IMR-90 (cell line): ENCODE data around the gene PMM1. TPM values are rescaled to one million over a fixed set of nuclear protein-coding genes. Genes with fewer than 3 reads are reported as not detected.

Experiments used
- ATAC-seq: fragments of 200-7000 bp; cut with Tn5 transposase; 2 replicates; pipeline ENCODE4 v1.9.1; 2020; ENCODE audit warnings: low read depth, mild to moderate bottlenecking, moderate library complexity
- BruUV-seq: library from RNA; stranded (reverse); fragments of 400-500 nt; replicated peaks from 2 replicates; lab custom pipeline; 2021; lab: Mats Ljungman, UMichigan
- CTCF ChIA-PET: fragments of 300-600 bp; formaldehyde crosslinking; extraction: SDS; loops from one replicate; lab custom pipeline; 2021; ENCODE audit warnings: antibody characterized with exemption; lab: Yijun Ruan, JAX
- POLR2A ChIA-PET: fragments of 300-600 bp; sonication (Branson Sonifier 250); formaldehyde crosslinking; loops from one replicate; lab custom pipeline; 2022; ENCODE audit warnings: antibody characterized with exemption; ENCODE audit not compliant: unreplicated experiment; lab: Charles Lee
- DNase-seq: peaks from one replicate; pipeline ENCODE4 v3.0.0; 2013
- H2AFZ ChIP-seq: replicated peaks from 2 replicates; pipeline ENCODE3; 2013; ENCODE audit warnings: low read length, mild to moderate bottlenecking; ENCODE audit not compliant: poor library complexity
- H2AK5ac ChIP-seq: 2 replicates; pipeline ENCODE4 v1.6.1; 2013; ENCODE audit warnings: low read depth, low read length, inconsistent platforms
- H2AK9ac ChIP-seq: replicated peaks from 2 replicates; pipeline ENCODE3; 2013; ENCODE audit warnings: mild to moderate bottlenecking, low read depth, low read length, moderate library complexity; ENCODE audit not compliant: poor library complexity
- H2BK120ac ChIP-seq: 2 replicates; pipeline ENCODE4 v1.6.1; 2013; ENCODE audit warnings: low read depth, low read length, inconsistent platforms
- H2BK15ac ChIP-seq: 3 replicates; pipeline ENCODE4 v1.6.1; 2013; ENCODE audit warnings: low read depth, low read length, inconsistent platforms
- H2BK20ac ChIP-seq: 2 replicates; pipeline ENCODE4 v1.6.1; 2013; ENCODE audit warnings: low read depth, mild to moderate bottlenecking, inconsistent platforms, low read length, moderate library complexity
- H2BK5ac ChIP-seq: 2 replicates; pipeline ENCODE4 v1.6.1; 2013; ENCODE audit warnings: mild to moderate bottlenecking, low read depth, low read length, inconsistent platforms; ENCODE audit not compliant: poor library complexity, severe bottlenecking
- H3K14ac ChIP-seq: replicated peaks from 2 replicates; pipeline ENCODE4 v1.6.1; 2013; ENCODE audit warnings: low read depth, low read length, inconsistent platforms
- H3K18ac ChIP-seq: 2 replicates; pipeline ENCODE4 v1.6.1; 2013; ENCODE audit warnings: low read depth, low read length, control low read depth
- H3K23ac ChIP-seq: 2 replicates; pipeline ENCODE4 v1.6.1; 2013; ENCODE audit warnings: low read depth, low read length, inconsistent platforms
- H3K27ac ChIP-seq: 2 replicates; pipeline ENCODE4 v1.5.1; 2013; ENCODE audit warnings: mild to moderate bottlenecking, control low read depth, low read length; ENCODE audit not compliant: insufficient read depth
- H3K27me3 ChIP-seq: 2 replicates; pipeline ENCODE4 v1.6.1; 2013; ENCODE audit warnings: low read length; ENCODE audit not compliant: control insufficient read depth, insufficient read depth
- H3K36me3 ChIP-seq: 2 replicates; pipeline ENCODE4 v1.6.1; 2013; ENCODE audit warnings: low read length, mixed read lengths; ENCODE audit not compliant: control insufficient read depth, insufficient read depth
- H3K4ac ChIP-seq: 2 replicates; pipeline ENCODE4 v1.6.1; 2013; ENCODE audit warnings: low read depth, low read length, inconsistent platforms
- H3K4me1 ChIP-seq: 2 replicates; pipeline ENCODE4 v1.6.1; 2013; ENCODE audit warnings: low read length, mixed read lengths; ENCODE audit not compliant: control insufficient read depth, insufficient read depth
- H3K4me2 ChIP-seq: 2 replicates; pipeline ENCODE4 v1.6.1; 2013; ENCODE audit warnings: low read depth, mild to moderate bottlenecking, control low read depth, low read length, moderate library complexity
- H3K4me3 ChIP-seq: 2 replicates; pipeline ENCODE4 v1.5.1; 2013; ENCODE audit warnings: low read depth, mild to moderate bottlenecking, control low read depth, low read length, moderate library complexity; ENCODE audit not compliant: insufficient read depth
- H3K56ac ChIP-seq: 2 replicates; pipeline ENCODE4 v1.6.1; 2013; ENCODE audit warnings: low read length, inconsistent platforms; ENCODE audit not compliant: insufficient read depth; ENCODE audit errors: extremely low read depth
- H3K79me1 ChIP-seq, 2 experiments: 2 replicates each; pipeline ENCODE4 v1.6.1; 2013; ENCODE audit warnings: low read length in 2 of 2, inconsistent platforms in 1 of 2, low read depth in 1 of 2
- H3K9ac ChIP-seq: 2 replicates; pipeline ENCODE4 v1.6.1; 2013; ENCODE audit warnings: low read depth, low read length, control low read depth
- H3K9me1 ChIP-seq: 2 replicates; pipeline ENCODE4 v1.6.1; 2013; ENCODE audit warnings: low read length, inconsistent platforms; ENCODE audit not compliant: insufficient read depth
- H3K9me3 ChIP-seq: 2 replicates; pipeline ENCODE4 v1.6.1; 2013; ENCODE audit warnings: low read length; ENCODE audit not compliant: control insufficient read depth, insufficient read depth
- H4K20me1 ChIP-seq: 2 replicates; pipeline ENCODE4 v1.6.1; 2013; ENCODE audit warnings: low read length, inconsistent platforms; ENCODE audit not compliant: insufficient read depth
- H4K5ac ChIP-seq: 2 replicates; pipeline ENCODE4 v1.6.1; 2013; ENCODE audit warnings: mild to moderate bottlenecking, low read depth, low read length, control low read depth
- H4K8ac ChIP-seq, 2 experiments: 2 replicates each; pipeline ENCODE4 v1.6.1; 2013; ENCODE audit warnings: low read depth in 2 of 2, low read length in 2 of 2, control low read depth in 1 of 2, inconsistent platforms in 1 of 2
- H4K91ac ChIP-seq: 2 replicates; pipeline ENCODE4 v1.6.1; 2013; ENCODE audit warnings: low read depth, low read length, inconsistent platforms; ENCODE audit not compliant: insufficient read depth
- BHLHE40 ChIP-seq: fragments of 150-350 bp; IDR thresholded peaks from 2 replicates; pipeline ENCODE4 v1.6.1; 2016; ENCODE audit warnings: mild to moderate bottlenecking, low read depth, low read length
- CEBPB ChIP-seq: IDR thresholded peaks from 2 replicates; pipeline ENCODE4 v1.6.1; 2012; ENCODE audit warnings: low read depth, low read length, improper control_type of control experiment
- CHD1 ChIP-seq: IDR thresholded peaks from 2 replicates; pipeline ENCODE4 v1.6.1; 2012; ENCODE audit warnings: low read depth, low read length, improper control_type of control experiment
- FOS ChIP-seq: fragments of 150-350 bp; IDR thresholded peaks from 2 replicates; pipeline ENCODE4 v1.6.1; 2016; ENCODE audit warnings: low read depth, low read length
- MAFK ChIP-seq: IDR thresholded peaks from 2 replicates; pipeline ENCODE4 v1.6.1; 2012; ENCODE audit warnings: low read depth, low read length, improper control_type of control experiment
- MXI1 ChIP-seq: IDR thresholded peaks from 2 replicates; pipeline ENCODE4 v1.6.1; 2012; ENCODE audit warnings: low read depth, mild to moderate bottlenecking, low read length, moderate library complexity, borderline replicate concordance
- NFE2L2 ChIP-seq: fragments of 150-350 bp; IDR thresholded peaks from 2 replicates; pipeline ENCODE4 v1.6.1; 2016; ENCODE audit warnings: low read depth, mild to moderate bottlenecking, low read length
- RAD21 ChIP-seq: IDR thresholded peaks from 2 replicates; pipeline ENCODE4 v1.6.1; 2012; ENCODE audit warnings: low read length, improper control_type of control experiment
- RCOR1 ChIP-seq: IDR thresholded peaks from 2 replicates; pipeline ENCODE4 v1.6.1; 2012; ENCODE audit warnings: mild to moderate bottlenecking, low read length, improper control_type of control experiment; ENCODE audit not compliant: insufficient replicate concordance
- WGBS, 2 experiments: methylation state at CpG; one replicate each; pipeline versions ENCODE4 v1.1.5 to v1.1.7; 2013; ENCODE audit warnings: missing lambda C conversion rate in 2 of 2; ENCODE audit not compliant: insufficient read length in 1 of 2; ENCODE audit errors: extremely low coverage in 2 of 2; 5-methylcytosine and 5-hydroxymethylcytosine counted together
- dilution Hi-C: fragments of 300-500 bp; cut with HindIII; formaldehyde crosslinking; loops from one replicate; pipeline ENCODE4 v1.14.3; 2018; ENCODE audit warnings: low sequenced_read_pairs; ENCODE audit not compliant: unreplicated experiment
- in situ Hi-C: fragments of 300-500 bp; cut with MboI; formaldehyde crosslinking; loops from 3 replicates; pipeline ENCODE4 v1.14.3; 2019; ENCODE audit warnings: low sequenced_read_pairs, inconsistent platforms, mixed read lengths
- intact Hi-C: fragments of 100-400 bp; cut with micrococcal nuclease; formaldehyde crosslinking; loops from 2 replicates; pipeline ENCODE4 v1.10.0; 2022
- polyA plus RNA-seq, 3 experiments: library from polyadenylated mRNA; depleted of rRNA; stranded (reverse); fragments of >200 nt; gene quantifications; 2 replicates each; pipeline ENCODE4 v1.2.3, GENCODE V29; 2012; ENCODE audit warnings: low replicate concordance in 1 of 3
- total RNA-seq: library from RNA; depleted of rRNA; stranded (reverse); fragments of >200 nt; gene quantifications from 2 replicates; pipeline ENCODE4 v1.2.3, GENCODE V29; 2012
- TF ChIP-seq, protein P1 (sequence below): fragments of 150-350 bp; IDR thresholded peaks from 2 replicates; pipeline ENCODE4 v1.6.1; 2016; ENCODE audit warnings: low read depth, mild to moderate bottlenecking, low read length, moderate library complexity, borderline replicate concordance

Gene PMM1
- total and polyA plus RNA-seq, 2 of the 4 experiments (the other 2 are of a cell fraction), result 22.8 to 92.8 TPM

DNA sequence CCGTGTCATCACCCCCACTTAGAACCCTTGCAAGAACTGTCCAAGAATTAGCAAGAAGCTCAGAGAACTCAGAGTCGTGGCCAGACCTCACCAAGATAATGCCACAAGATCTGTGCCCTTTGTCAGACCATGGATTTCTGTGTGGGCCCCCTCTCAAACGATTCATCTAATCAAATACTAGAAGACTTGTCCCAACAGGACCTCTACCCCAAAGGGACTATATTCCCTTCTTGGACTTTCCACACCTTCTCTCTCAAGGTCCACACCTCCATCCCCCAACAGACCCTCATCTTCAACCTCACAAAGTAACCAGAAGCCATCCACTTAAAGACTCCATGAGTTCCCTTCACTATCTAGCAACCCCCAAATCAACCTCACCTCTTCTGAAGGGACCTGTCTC lies 48.2 kb downstream of the PMM1 start:
- Histone ChIP-seq H3K9ac (no peak overlapping the region), H3K9me1 (peaks cover 28% of the 10 kb centered on the region), H3K4me2 (peak overlapping the region; percentile 36; the same call in 1 of the 2 replicates), H2BK120ac (no peak overlapping the region), H3K4me1 (peaks cover 11% of the 10 kb centered on the region), H4K8ac (no peak overlapping the region), H2AK9ac (peak overlapping the region; percentile 51), H4K20me1 (peaks cover 53% of the 10 kb centered on the region), H3K27me3 (no peaks in the 10 kb centered on the region), H2BK20ac (no peak overlapping the region), H3K18ac (no peak overlapping the region), H3K79me1 (peaks cover 8 to 68% of the 10 kb centered on the region in 2 experiments), H2AK5ac (no peak overlapping the region), H2AFZ (no peak overlapping the region), H2BK5ac (no peak overlapping the region), H4K5ac (no peak overlapping the region), H3K14ac (no peak overlapping the region; the same call in 1 of the 2 replicates), H3K4ac (no peak overlapping the region), H3K56ac (no peak overlapping the region), H3K9me3 (no peaks in the 10 kb centered on the region), H3K23ac (peak overlapping the region; percentile 4; the same call in 1 of the 2 replicates), H2BK15ac (no peak overlapping the region), H3K36me3 (peaks cover 24% of the 10 kb centered on the region), H3K4me3 (no peak overlapping the region), H4K91ac (no peak overlapping the region), H3K27ac (no peak overlapping the region)
- intact Hi-C loops (no loop called here), in situ Hi-C loops (no loop called here), dilution Hi-C loops (no loop called here)
- TF ChIP-seq MAFK, result no peak
- no peak for TF ChIP-seq RCOR1
- no peak for TF ChIP-seq MXI1
- no peak for TF ChIP-seq FOS
- TF ChIP-seq BHLHE40, result no peak
- no peak for TF ChIP-seq CEBPB
- TF ChIP-seq CHD1, result no peak
- no peak for TF ChIP-seq NFE2L2
- no peak for TF ChIP-seq RAD21
- TF ChIP-seq, protein P1, sequence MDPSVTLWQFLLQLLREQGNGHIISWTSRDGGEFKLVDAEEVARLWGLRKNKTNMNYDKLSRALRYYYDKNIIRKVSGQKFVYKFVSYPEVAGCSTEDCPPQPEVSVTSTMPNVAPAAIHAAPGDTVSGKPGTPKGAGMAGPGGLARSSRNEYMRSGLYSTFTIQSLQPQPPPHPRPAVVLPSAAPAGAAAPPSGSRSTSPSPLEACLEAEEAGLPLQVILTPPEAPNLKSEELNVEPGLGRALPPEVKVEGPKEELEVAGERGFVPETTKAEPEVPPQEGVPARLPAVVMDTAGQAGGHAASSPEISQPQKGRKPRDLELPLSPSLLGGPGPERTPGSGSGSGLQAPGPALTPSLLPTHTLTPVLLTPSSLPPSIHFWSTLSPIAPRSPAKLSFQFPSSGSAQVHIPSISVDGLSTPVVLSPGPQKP, result no peak
- DNase-seq, result no peak
- CTCF ChIA-PET, result no interaction called here
- 80% methylated on average over 3 of the region's 3 CpGs; no CpG with 5 or more reads in 1 of the 2 experiments for WGBS, 2 experiments
- BruUV-seq, result no TSS peak
- ATAC-seq, result no peak
- POLR2A ChIA-PET, result interaction anchor here (0.6 kb wide), 1 partner anchor 79 kb away, joined by 4 read pairs; no protein-coding TSS in a partner anchor
